ENCODE measurements around the gene DLGAP1. TPM values are rescaled to one million over a fixed set of nuclear protein-coding genes. Genes with fewer than 3 reads are reported as not detected.
"Not testable (repeated sequence)": the region's sequence is repeated elsewhere in the genome, so short reads cannot be mapped to it uniquely, and the experiment has no call there.

The DLGAP1 gene
- total RNA-seq, 1 experiment from 2014 or later, result 0.46 TPM

DNA sequence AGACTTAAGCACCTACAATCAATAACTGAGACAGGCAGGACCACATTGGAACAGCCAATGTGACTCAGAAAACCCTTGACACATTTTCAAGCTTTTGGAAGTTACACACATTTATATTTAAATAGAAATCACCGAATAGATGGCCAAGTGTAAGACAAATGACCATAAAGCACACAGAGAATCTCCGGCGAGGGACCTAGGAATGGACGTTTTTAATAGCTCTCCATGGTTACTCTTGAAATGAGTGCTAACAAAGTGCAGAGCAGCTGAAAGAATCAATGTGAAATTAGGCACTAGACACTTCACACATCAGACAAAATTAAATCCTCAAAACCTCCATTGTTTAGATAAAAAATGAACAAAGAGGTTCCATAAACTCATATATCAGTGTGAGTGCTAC is 376.9 kb downstream of the DLGAP1 start:
- DNase-seq (ENCODE audit: low read depth), result no peak

DNA sequence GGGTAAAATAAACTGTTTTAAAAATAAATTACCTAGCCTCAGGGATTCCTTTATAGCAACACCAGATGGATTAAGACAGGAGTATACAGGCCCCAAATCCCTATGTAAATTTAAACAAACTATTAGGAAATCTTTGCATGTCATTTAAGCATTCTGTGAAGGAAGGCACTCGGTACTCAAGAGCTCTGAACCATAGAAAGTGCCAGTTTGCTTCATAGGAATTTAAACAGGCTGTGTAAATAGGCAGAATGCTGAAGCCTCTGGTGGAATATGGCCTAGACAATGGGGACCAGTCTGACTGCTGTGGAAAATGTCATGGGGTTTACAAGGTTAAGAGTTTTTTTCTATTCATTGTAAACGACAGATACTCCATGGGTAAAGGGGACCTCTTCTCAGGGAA is 377.4 kb downstream of the DLGAP1 start:
- no peak for DNase-seq (ENCODE audit: low read depth)

DNA sequence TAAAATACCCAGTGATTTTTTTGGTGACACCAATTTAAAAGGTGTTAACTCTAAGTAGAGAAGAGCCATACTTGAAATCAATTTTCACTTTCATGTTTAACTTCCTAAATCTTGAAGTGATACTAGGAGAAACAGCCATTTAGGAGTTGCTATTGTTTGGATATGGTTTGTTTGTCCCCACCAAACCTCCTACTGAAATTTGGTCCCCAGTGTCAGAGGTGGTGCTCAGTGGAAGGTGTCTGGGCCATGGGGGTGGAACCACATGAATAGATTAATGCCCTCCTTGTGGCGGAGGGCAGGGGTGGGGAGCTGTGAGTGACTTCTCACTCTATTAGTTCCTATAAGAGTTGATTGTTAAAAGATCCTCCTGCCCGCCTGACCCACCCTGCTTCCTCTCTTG is 377.9 kb downstream of the DLGAP1 start:
- no peak for DNase-seq (ENCODE audit: low read depth)

DNA sequence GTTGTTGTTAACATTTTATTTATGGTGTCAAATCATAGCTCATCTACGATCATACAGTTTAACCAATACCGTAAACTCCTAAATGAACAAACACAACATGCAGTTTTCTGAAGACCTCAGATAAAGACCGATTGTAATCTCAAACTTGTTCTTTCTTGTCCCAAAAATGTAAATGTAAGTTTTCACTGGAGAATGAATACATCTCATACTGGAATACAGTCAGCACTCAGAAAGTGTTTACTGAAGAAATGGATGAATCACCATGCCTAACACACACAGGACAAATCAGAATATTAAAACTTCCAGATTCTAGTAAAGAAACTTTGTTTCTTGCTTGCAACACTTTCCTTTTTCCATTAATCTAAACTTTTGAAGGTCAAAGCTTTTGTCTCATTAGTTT is 380.5 kb downstream of the DLGAP1 start:
- DNase-seq (ENCODE audit: low read depth), result no peak

DNA sequence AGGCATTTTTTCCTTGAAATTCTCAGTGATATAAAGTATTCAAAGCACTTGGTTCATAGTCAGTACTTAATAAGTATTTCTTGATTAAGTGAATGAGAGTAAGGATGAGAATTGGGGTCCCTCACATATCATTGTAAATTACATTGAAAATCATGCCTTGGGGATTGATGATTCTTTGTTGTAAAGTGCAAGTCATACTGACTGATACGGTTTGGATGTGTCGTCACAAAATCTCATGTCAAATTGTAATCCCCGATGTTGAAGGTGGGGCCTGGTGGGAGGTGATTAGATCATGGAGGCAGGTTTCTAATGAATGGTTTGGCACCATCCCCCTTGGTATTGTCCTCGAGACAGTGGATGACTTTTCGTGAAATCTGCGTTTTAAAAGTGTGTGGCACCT is 385.9 kb downstream of the DLGAP1 start:
- no peak for DNase-seq (ENCODE audit: low read depth)

DNA sequence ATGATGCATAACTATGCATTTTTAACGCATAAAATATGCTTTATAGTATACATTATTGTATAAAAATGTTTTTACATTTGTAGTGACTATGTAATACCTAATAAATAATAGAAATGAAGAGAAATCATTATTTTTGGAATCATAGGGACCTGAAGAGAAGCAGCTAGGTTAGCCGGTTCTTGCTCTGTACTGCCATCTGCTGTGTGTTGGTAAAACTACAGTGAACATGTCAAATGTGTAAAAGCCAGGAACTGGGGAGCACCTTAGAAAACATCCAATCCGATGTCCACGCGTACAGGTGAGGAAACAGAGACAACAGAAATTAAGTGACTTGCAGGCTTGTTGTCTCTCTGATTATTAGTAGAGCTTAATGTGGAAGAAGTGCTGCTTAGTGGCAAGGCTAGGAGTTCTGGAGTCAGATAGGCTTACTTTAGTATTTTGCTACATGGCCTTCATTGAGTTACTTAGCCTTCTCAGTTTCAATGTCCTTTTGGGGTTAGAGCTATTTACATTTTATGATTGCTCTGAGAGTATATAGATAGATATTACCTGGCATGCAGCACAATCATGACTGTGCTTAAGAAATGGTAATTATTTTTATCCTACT is 386.5 kb downstream of the DLGAP1 start:
- peak; percentile 30 for DNase-seq (ENCODE audit: low read depth)

DNA sequence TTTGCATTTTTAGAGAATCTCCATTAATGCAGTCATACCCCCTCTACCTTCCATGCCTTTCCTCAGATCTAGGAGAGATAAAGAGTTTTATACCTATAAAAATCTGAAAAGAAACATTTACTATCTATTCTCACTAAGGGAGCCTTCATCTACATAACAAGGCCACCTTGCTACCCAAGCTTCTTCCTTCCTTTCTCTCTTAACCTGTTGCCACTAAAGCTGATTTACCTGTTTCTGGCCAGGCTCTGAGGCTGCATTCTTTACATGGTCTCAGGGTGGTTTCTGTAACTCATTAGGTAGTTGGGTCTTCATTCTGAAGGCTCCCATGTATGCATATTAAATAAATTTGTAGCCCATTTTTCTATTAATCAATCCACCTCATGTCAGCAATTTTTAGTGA is 391.6 kb downstream of the DLGAP1 start:
- DNase-seq (ENCODE audit: low read depth), result no peak

DNA sequence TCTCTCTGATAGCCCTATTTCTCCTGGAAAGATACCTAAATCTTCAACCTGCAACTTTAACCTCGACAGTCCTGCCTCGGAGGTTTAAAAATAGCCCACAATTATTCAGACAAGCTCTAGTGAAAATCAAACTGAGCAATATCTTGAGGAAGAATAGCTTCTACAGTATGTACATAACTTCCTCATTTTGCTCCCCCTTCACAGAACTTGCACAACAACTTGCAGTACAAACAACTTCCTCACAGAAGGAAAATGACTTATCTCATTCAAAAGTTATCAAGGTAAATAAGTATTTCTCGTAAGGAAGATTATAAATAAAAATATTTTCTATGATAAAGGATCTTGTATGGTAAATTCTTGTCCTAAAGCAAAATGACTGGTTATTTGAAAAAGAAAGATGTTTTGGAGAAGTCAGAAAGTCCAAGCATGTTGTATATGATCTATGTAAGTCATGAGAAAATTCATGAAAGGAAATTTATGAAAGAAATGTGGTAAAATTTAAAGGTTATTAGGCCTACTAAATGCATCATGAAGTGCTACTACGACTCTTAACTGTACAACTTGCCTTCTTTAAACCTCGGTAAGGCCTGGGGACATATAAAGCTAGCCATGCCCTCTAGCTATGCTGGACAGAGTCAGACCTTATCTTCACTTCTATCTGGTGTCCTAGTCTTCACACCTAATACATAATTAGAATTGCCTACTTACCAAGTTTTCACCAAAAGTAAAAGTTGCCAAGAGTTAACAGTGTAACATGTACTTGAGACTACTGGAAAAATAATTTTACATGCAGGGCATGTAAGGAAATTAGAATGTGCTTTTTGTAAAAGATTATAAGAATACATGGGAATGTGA is 394.5 kb downstream of the DLGAP1 start:
- no peak for DNase-seq (ENCODE audit: low read depth)

DNA sequence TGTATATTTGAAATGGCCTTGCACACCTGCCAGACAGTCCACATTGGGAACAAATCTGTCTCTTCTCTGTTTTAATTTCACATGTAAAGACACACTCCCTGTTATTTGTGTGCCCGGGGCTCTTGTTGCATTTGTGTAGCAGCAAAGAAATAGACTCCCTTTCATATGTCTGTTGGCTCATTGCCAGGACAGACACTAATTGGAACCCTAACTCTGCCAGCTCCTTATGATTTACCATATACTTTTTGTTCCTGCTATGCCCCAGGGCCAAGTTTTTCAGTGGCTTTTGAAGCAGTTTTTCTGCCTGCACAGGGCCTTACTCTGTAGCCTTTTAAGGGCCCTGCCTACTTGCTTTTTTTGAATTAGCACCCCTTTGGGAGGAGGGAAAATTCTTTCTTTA is 396.9 kb downstream of the DLGAP1 start:
- DNase-seq (ENCODE audit: low read depth), result no peak

DNA sequence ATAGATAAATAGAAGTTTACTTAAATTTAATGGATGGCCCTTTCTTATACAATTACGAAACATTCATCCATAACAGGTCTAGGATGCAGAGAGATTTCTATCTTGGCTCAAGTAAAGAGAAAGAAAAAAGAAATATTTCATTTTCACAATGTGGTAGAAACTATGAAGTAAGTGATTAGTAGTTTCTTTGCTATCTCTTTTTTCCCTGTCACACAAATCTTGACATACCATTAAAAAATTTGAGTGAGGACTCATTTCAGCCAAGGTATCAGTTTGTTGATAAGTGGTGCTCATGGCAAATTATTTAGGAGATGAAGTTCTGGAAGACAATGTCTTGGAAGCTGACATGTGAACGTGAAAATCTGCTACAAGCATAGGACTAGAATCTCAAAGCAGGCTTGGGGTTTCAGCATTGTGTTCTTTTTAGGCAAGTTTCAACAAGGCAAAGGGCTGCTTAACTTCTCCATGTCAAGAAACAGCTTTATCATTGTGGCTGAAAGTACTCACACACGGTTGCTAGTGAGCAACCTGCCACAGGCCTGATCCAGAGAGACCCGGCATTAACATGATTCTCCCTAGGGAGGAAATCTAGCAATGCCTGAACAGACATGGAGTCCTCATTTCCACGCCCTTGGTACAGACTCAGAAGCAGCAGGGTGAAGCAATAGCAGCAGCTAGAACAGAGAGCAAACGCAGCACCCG is 414.6 kb downstream of the DLGAP1 start:
- DNase-seq (ENCODE audit: low read depth), result peak; percentile 3

DNA sequence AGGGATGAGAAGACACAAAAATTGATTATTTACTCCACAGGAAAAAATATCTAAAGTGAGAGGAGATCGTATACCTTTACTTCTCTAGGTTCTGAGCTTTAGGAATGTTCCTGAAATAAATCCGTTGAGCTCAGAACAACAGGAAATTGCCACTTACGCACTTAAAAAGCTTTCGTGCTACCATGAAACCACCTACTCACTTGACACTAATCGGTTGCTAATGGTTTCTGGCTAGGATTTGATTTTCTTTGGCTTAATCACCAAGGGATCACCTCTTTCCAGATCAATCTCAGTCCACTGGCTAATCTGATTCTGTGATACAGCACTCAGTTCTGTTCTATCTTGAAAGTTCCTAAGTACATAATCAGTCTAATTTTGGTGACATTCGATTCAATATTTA is 419.6 kb downstream of the DLGAP1 start:
- no peak for DNase-seq (ENCODE audit: low read depth)

DNA sequence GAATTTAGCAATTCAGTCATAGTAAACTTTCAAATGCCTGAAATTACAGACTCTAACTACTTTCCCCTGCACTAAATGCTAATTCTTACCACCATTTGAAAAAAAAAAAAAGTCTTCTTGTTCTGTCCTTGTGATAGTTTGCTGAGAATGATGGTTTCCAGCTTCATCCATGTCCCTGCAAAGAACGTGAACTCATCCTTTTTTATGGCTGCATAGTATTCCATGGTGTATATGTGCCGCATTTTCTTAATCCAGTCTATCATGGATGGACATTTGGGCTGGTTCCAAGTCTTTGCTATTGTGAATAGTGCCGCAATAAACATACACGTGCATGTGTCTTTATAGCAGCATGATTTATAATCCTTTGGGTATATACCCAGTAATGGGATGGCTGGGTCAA is 420.3 kb downstream of the DLGAP1 start:
- not testable (repeated sequence) for DNase-seq (ENCODE audit: low read depth)

DNA sequence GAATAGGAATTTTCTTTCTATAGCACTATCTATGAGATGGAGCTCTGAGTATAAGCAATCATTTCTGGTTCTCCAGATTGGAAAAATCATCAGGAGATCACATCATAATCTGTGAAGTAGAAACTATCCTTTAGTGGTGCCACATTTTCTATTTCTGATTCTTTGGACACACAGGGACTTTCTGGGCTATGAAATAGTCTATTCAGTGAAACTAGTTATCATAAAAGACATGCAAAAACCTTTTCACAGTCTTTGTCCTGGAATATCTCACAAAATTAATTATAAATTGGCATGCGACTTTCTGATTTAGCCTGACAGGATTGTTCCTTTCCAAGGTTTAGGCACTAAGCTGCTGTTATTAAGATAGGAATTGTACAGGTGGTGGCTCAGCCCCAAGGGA is 428.6 kb downstream of the DLGAP1 start:
- DNase-seq (ENCODE audit: low read depth), result no peak

DNA sequence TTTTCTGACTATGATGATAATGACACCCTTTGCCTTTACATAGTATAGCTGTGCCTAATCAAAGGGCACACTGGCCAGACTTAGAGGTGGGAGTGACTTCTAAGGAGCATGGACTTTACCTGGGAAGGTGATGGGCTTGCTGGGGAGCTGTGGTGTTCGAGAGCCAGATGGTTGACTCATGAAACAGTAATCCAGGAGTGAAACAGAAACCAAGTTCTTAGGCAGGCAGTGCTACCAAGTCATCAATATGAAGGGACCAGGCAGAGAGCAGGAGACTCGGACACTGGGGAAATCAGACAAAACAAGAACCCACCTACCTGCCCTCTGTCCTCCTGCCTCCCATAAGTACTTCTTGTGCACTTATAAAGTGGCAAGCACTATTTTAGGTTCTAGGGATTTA is 430.4 kb downstream of the DLGAP1 start:
- no peak for DNase-seq (ENCODE audit: low read depth)

DNA sequence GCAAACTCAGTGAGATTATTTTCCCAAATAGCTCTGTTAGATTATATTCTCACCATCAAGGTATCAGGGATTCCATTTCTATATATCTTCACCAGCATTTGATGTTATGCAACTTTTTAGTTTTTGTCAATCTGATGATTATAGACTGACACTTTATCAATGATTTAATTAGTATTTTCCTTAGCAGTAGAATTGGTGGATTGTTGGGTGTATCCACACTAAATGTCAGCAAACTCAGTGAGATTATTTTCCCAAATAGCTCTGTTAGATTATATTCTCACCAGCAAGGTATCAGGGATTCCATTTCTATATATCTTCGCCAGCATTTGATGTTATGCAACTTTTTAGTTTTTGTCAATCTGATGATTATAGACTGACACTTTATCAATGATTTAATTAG is 432.4 kb downstream of the DLGAP1 start:
- not testable (repeated sequence) for DNase-seq (ENCODE audit: low read depth)

DNA sequence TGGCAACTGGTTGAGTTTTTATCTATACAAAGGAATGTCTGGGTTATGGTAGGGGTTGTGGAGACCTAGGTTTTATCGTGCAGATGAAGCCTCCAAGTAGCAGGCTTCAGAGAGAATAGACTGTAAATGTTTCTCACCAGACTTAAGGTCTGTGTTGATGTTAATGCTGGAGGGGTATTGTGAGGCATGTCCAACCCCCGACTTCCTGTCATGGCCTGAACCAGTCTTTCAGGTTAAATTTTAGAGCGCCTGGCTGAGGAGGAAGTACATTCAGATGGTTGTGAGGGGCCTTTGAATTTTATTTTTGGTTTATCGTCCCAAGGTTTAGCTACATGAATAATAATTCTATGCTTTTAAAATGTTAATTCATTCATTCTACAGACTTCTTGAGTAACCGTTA is 435.1 kb downstream of the DLGAP1 start:
- no peak for DNase-seq (ENCODE audit: low read depth)

DNA sequence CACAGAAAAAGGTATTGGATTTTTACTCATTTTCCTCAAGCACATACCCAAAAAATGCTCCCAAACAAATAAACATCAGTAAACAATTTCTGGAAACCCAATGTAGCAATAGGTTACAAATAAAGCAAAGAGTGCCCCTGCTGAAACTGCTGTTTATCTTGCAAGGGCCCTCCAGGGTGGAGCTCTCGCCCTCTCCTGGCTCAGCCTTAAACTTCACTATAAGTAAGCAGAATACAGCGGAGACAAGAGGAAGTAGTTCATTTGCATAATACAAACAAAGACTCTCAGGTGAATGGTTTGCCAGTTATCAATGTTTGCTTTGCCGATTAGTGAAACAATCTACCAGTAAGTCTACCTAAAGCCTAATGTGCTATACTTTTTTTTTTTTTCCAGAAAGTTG is 437.6 kb downstream of the DLGAP1 start:
- DNase-seq (ENCODE audit: low read depth), result peak; percentile 14

DNA sequence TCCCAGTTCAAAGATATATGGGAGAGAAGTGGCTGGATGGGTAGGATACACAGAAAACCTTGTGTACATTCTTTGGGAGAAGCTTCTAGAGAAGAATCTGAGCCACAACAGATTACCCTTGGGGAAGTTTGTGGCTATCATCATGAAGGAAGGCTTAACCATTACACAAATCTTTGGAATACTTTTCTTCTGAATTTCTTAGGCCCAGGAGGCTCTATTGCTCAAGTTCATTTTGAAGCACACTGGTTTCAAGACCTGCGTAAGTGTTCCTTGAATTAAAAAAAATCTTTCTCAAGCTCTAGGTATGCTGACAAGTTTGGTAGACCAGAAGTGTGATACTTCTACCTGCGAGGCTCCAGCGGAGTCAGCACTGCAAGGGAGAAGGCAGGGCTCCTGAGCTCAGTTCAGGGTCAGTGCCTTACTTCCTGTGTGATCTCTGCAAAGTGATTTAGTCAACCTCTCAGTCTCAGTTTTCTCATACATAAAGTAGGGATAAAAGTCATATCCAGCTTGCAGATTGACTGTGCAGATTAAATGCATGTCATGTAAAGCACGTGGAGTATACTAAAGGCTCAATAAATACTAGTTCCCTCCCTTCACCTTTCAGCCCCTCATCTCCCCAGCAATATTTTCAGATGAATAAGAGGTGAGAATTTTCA is 438.6 kb downstream of the DLGAP1 start:
- DNase-seq (ENCODE audit: low read depth), result no peak

DNA sequence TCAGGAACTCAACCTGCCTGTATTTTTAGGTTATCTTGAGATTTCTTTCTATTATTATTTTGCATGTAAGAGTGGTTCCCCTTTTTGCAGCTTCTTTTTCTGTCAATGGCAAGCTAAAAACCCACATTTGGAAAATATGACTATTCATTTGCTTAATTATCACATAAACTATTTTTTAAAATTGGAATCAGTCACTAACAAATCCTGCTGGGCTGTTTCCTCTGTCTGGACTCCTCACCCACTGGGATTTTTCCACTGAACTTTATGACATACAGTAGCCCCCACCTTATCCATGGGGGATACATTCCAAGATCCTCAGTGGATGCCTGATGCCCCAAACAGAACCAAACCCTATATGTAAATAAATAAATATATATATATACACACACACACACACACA is 447.3 kb downstream of the DLGAP1 start:
- DNase-seq (ENCODE audit: low read depth), result no peak

DNA sequence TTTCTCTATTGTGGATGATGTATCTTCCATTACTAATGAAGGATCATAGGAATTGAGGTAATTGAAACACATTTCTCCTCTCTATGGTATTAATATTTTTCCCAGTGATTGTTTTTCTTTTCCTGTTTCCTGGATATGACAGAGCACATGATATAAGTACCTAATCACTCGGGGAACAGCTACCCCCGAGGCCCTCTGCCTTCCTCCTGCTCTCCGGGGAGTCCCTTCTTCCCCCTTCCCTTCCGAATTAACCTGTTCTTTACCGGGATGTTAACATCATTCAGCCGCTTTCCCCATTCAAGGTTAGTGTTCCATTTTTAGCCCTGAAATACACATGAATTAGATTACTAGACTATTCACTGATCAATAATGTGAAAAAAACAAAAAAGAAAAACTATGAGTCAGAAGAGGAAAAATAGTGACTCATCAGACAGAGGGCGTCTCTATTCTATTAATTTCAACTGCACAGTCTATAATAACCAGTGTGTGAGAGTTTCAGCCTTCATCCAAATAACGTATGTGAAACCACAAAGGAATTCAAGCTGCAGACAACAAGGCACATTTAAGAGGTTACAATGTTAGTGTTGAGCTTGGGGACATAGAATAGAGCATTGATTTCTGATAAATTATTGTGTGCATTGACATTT is 450.8 kb downstream of the DLGAP1 start:
- DNase-seq (ENCODE audit: low read depth), result no peak

DNA sequence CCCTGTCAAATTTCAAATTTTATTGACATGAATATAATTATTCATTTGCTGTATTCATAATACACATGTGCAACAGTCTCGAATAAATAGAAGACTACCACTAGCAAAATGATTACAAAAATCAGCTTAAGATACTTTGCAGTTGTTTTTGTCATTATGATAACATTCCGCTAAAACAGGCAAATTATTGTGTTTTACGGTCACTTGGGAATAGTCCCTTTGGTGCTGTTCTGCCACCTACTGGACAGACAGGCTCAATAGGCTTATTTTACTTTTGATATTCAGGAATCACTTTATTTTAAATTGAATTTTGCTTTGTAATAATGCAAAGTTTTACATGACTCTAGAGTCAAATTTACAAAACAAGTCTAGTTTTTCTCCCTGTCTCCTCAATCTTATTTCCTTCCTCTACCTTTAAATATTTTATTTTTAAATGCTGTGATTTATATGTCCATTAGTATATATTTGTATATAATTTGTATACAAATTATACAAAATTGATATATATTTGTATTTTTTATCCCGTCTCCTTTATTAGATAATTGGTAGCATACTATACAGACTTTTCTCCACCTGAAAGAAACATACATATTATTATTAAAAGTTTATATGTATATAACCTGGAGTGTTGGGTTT is 456.3 kb downstream of the DLGAP1 start:
- DNase-seq (ENCODE audit: low read depth), result peak; percentile 61

Measured in LHCN-M2 (cell line).